ENCODE data around the gene AVEN. TPM values are rescaled to one million over a fixed set of nuclear protein-coding genes. Genes with fewer than 3 reads are reported as not detected.

AVEN gene
- total and polyA plus RNA-seq, 2 experiments from 2014 or later, result 10.7 to 31.7 TPM

DNA sequence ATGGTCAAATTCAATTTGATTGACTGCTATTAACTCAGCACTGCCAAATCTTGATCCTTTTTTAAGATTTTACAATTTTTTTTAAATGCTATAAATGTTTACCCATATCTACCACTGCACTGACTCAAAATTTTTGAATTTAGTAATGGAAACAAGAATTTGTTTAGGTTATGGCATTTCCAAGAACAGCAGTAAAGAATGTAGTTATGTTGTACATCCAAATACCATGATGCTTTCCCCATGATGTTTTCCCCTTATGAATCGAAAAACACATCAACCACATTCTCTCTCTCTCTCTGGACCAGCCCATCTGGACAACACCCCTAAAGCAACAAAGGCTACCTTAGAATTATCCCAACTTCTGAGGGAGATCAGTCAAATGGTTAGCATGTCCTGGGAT lies 56.5 kb downstream of the AVEN start:
- Histone ChIP-seq H3K27ac (no peak overlapping the region), H3K4me3 (no peak overlapping the region), H3K4me1 (ENCODE audit: low read depth) (no peaks in the 10 kb centered on the region), H3K36me3 (no peaks in the 10 kb centered on the region), H3K9me3 (ENCODE audit: low read depth) (no peaks in the 10 kb centered on the region), H3K27me3 (no peaks in the 10 kb centered on the region)
- TF ChIP-seq, protein P1, sequence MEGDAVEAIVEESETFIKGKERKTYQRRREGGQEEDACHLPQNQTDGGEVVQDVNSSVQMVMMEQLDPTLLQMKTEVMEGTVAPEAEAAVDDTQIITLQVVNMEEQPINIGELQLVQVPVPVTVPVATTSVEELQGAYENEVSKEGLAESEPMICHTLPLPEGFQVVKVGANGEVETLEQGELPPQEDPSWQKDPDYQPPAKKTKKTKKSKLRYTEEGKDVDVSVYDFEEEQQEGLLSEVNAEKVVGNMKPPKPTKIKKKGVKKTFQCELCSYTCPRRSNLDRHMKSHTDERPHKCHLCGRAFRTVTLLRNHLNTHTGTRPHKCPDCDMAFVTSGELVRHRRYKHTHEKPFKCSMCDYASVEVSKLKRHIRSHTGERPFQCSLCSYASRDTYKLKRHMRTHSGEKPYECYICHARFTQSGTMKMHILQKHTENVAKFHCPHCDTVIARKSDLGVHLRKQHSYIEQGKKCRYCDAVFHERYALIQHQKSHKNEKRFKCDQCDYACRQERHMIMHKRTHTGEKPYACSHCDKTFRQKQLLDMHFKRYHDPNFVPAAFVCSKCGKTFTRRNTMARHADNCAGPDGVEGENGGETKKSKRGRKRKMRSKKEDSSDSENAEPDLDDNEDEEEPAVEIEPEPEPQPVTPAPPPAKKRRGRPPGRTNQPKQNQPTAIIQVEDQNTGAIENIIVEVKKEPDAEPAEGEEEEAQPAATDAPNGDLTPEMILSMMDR (IDR thresholded peaks at IDR 0.05; ENCODE audit: low read depth, low read length), result no peak
- DNase-seq (ENCODE audit: low read depth in 1 of 2, low spot score in 1 of 2), result no peak

DNA sequence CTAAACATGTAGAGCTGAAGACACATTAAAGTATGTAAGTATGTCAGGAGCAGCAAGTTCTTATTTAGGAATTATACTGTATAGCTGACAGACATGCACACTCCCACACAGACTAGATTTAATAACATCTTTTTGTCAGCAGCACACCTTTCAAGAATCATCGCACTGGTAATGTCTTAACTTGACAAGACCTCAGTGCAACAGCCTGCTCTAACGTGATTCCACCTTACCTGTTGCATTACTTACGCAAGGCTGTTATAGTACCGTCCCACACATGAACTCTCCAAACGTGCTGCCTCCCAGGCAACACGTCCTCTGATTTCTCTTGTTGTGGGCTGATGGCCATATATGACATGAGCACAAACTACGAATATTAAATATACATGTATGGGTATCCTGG lies 58.8 kb downstream of the AVEN start:
- H3K36me3 ChIP-seq, result no peaks in the 10 kb centered on the region
- no peak overlapping the region for H3K4me3 ChIP-seq
- H3K27me3 ChIP-seq, result no peaks in the 10 kb centered on the region
- no peak for DNase-seq (ENCODE audit: low read depth in 1 of 2, low spot score in 1 of 2)
- no peaks in the 10 kb centered on the region for H3K4me1 ChIP-seq (ENCODE audit: low read depth)
- no peaks in the 10 kb centered on the region for H3K9me3 ChIP-seq (ENCODE audit: low read depth)
- no peak overlapping the region for H3K27ac ChIP-seq
- TF ChIP-seq, protein P1 (IDR thresholded peaks at IDR 0.05; ENCODE audit: low read depth, low read length), result no peak

DNA sequence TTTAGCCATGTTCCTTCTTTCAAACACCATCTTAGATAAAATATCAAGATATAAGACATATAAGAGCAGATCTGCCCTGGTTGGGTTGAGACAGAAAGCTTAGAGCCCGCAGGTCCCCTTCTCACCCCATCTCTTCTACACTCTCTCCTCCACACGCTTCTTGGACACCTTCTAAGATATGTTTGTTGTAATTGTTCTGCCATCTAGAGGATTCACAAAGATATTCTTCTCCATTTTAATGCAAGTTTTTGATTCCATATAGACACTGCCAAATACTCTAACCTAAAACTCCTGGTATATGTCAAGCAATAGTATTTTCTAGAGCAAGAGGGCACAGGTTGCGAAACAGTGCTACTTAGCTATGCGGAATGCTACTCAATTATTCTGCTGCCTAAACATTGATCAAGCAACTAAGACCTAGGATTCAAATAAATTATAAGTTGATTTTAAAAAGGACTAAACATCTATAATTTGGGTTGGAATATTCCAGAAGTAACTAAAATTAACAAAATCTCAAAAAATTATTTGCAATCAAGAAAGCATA lies 63.9 kb downstream of the AVEN start:
- Histone ChIP-seq H3K36me3 (no peaks in the 10 kb centered on the region), H3K4me1 (ENCODE audit: low read depth) (no peaks in the 10 kb centered on the region), H3K4me3 (no peak overlapping the region), H3K9me3 (ENCODE audit: low read depth) (no peaks in the 10 kb centered on the region), H3K27ac (no peak overlapping the region), H3K27me3 (no peaks in the 10 kb centered on the region)
- DNase-seq (ENCODE audit: low read depth in 1 of 2, low spot score in 1 of 2), result peak in 1 of 2 donors; percentile 23
- TF ChIP-seq, protein P1 (IDR thresholded peaks at IDR 0.05; ENCODE audit: low read depth, low read length), result no peak

DNA sequence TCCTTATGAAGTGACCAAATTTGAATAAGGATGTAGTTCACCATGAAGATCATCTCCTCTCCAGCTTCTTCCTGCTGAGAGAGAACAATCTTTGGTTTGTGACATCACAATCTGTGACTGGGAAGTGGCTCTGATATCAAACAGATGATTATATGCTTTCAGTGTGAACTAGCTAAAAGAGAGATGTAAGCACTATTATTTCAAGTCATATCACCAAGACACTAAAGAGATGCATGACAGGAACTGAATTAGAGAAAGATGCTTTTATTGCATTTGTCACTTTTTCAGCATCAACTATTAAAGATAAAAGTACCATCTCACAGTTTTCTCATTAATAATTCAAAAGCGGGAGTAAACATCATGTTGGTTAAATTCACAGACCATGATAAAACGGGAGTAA lies 67.2 kb downstream of the AVEN start:
- peaks cover 6% of the 10 kb centered on the region for H3K4me1 ChIP-seq (ENCODE audit: low read depth)
- no peaks in the 10 kb centered on the region for H3K9me3 ChIP-seq (ENCODE audit: low read depth)
- TF ChIP-seq, protein P1 (IDR thresholded peaks at IDR 0.05; ENCODE audit: low read depth, low read length), result no peak
- H3K27me3 ChIP-seq, result no peaks in the 10 kb centered on the region
- no peak for DNase-seq (ENCODE audit: low read depth in 1 of 2, low spot score in 1 of 2)
- H3K4me3 ChIP-seq, result no peak overlapping the region
- no peak overlapping the region for H3K27ac ChIP-seq
- no peaks in the 10 kb centered on the region for H3K36me3 ChIP-seq

DNA sequence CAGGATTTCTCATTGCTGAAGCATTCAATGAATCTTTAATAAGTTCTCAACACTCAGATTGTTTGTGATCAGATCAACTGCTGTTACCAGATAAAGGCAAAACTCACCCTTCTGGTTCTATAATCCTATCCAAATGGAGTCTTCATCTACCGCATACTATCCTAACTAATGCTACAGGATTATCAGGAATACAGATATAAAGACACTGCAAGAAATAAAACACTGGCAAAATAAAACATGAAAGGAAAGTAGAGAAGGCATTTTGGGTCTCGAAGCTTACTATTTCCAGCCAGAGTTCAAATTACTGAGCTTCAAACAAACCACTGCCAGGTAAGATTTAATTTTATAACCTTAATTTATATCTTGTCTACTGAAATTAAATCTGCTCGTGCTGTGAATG lies 70.2 kb downstream of the AVEN start:
- H3K4me3 ChIP-seq, result no peak overlapping the region
- no peak overlapping the region for H3K27ac ChIP-seq
- DNase-seq (ENCODE audit: low read depth in 1 of 2, low spot score in 1 of 2), result no peak
- no peaks in the 10 kb centered on the region for H3K9me3 ChIP-seq (ENCODE audit: low read depth)
- H3K27me3 ChIP-seq, result no peaks in the 10 kb centered on the region
- peaks cover 6% of the 10 kb centered on the region for H3K4me1 ChIP-seq (ENCODE audit: low read depth)
- TF ChIP-seq, protein P1 (IDR thresholded peaks at IDR 0.05; ENCODE audit: low read depth, low read length), result no peak
- no peaks in the 10 kb centered on the region for H3K36me3 ChIP-seq

DNA sequence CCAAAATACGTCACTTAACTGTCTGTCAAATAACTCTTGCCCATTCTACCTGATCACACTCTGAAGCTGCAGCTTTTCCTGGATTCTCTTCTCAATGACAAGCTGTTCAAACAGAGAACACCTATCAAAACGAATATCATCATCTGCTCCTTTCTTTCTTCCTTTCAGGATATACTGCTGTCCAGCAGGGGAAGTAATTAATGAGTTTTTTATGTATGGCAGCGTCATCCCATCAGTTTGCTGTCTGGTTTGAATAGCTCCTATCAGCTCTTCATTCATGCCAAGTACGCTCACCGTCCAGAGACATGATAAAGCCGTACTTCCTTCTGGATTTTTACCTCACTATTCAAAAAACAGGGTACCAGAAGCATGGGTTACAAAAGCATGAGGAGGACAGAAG lies 70.8 kb downstream of the AVEN start, which contains the start of gene CHRM5:
Gene CHRM5 (plus strand): TSS at position 274 of the 400 bp plus-strand sequence. CDS start 94,221 bp downstream, outside the sequence.
- Histone ChIP-seq H3K9me3 (ENCODE audit: low read depth) (no peaks in the 10 kb centered on the region), H3K27me3 (no peaks in the 10 kb centered on the region), H3K27ac (no peak within 1 kb of the TSS), H3K36me3 (no peaks in the 10 kb centered on the region), H3K4me3 (no peak within 1 kb of the TSS), H3K4me1 (ENCODE audit: low read depth) (peaks cover 6% of the 10 kb centered on the region)
- TF ChIP-seq, protein P1 (IDR thresholded peaks at IDR 0.05; ENCODE audit: low read depth, low read length), result no peak
- DNase-seq (ENCODE audit: low read depth in 1 of 2, low spot score in 1 of 2), result no peak
